A549 (cell line): ENCODE measurements around the gene LRRC51.

Source experiments
- RCOR1 ChIP-seq: fragments of 150-350 bp; IDR thresholded peaks from 2 replicates; pipeline ENCODE4 v1.6.1; 2014; ENCODE audit warnings: antibody characterized with exemption, low read length, low read depth
- TF ChIP-seq, protein P1 (sequence below): fragments of >200 bp; sonication (Bioruptor Twin); formaldehyde crosslinking; IDR thresholded peaks from 3 replicates; pipeline ENCODE4 v1.5.1; 2016
- TF ChIP-seq, protein P2 (sequence below): fragments of 150-350 bp; IDR thresholded peaks from 2 replicates; pipeline ENCODE4 v1.6.1; 2014; ENCODE audit warnings: low read depth, mild to moderate bottlenecking, low read length

DNA sequence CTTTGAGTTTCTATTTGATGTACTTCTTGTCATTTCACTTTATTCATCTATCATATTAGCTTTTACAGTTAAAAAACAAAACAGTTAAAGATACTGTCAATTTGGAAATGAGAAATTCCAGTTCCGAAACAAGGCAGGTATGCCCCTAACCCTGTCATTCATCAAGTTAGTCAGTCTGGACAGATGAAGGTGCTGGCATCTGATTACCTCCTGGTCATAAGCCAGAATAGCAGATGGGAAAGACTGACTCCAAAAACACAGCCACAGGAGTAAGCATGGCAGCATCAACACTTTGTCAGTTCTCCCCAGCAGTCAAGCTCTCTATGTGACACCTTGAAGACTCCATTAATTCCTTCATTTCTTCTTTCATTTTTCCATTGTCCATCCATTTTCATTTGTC, 4.3 kb downstream of the LRRC51 start:
- TF ChIP-seq, protein P1, sequence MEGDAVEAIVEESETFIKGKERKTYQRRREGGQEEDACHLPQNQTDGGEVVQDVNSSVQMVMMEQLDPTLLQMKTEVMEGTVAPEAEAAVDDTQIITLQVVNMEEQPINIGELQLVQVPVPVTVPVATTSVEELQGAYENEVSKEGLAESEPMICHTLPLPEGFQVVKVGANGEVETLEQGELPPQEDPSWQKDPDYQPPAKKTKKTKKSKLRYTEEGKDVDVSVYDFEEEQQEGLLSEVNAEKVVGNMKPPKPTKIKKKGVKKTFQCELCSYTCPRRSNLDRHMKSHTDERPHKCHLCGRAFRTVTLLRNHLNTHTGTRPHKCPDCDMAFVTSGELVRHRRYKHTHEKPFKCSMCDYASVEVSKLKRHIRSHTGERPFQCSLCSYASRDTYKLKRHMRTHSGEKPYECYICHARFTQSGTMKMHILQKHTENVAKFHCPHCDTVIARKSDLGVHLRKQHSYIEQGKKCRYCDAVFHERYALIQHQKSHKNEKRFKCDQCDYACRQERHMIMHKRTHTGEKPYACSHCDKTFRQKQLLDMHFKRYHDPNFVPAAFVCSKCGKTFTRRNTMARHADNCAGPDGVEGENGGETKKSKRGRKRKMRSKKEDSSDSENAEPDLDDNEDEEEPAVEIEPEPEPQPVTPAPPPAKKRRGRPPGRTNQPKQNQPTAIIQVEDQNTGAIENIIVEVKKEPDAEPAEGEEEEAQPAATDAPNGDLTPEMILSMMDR = no peak
- no peak for TF ChIP-seq RCOR1
- TF ChIP-seq, protein P2, sequence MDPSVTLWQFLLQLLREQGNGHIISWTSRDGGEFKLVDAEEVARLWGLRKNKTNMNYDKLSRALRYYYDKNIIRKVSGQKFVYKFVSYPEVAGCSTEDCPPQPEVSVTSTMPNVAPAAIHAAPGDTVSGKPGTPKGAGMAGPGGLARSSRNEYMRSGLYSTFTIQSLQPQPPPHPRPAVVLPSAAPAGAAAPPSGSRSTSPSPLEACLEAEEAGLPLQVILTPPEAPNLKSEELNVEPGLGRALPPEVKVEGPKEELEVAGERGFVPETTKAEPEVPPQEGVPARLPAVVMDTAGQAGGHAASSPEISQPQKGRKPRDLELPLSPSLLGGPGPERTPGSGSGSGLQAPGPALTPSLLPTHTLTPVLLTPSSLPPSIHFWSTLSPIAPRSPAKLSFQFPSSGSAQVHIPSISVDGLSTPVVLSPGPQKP = no peak
